ENCODE measurements around the gene ATP6V0B. TPM values are rescaled to one million over a fixed set of nuclear protein-coding genes. Genes with fewer than 3 reads are reported as not detected.

ATP6V0B gene
- total and polyA plus RNA-seq, 5 experiments from 2014 or later = 55.8 to 213 (median 149) TPM

- peaks cover 3 to 13% (median 6%) of the 10 kb centered on the region in 3 donors for H3K36me3 Mint-ChIP-seq
- H3K4me1 Mint-ChIP-seq = peaks cover 34 to 65% (median 55%) of the 10 kb centered on the region in 4 donors
- no peaks in the 10 kb centered on the region for H3K27me3 Mint-ChIP-seq
- no peaks in the 10 kb centered on the region for H3K9me3 Mint-ChIP-seq
- peak overlapping the region; percentile 88 to 98 (median 92) for H3K4me3 Mint-ChIP-seq
- no peak for ATAC-seq
- H3K27ac Mint-ChIP-seq = peak overlapping the region; percentile 6 to 97 (median 89)
- DNase-seq = no peak
- POLR2A ChIA-PET = interaction anchor here (1.4 to 2.1 kb wide), 2 partner anchors 13 to 27 kb away, joined by 4 to 11 read pairs; partner anchors contain the start of gene ATP6V0B
Measured at GRCh38 chr1:43947874-43948437, 26.8 kb upstream of the ATP6V0B start.

- Mint-ChIP-seq H3K4me1 (peaks cover 32 to 61% (median 51%) of the 10 kb centered on the region in 4 donors), H3K27ac (peak overlapping the region in 2 of 10 donors; percentile 20 to 50), H3K36me3 (peaks cover 3 to 10% (median 6%) of the 10 kb centered on the region in 3 donors), H3K9me3 (no peaks in the 10 kb centered on the region), H3K27me3 (no peaks in the 10 kb centered on the region), H3K4me3 (peak overlapping the region in 2 of 10 donors; percentile 4 to 58)
- POLR2A ChIA-PET = no interaction called here
- ATAC-seq = no peak
- no peak for DNase-seq
Measured at GRCh38 chr1:43949678-43950077, 25.1 kb upstream of the ATP6V0B start.

GRCh38 chr1:43951021-43951985 lies 23.5 kb upstream of the ATP6V0B start:
- H3K4me1 Mint-ChIP-seq = peaks cover 30 to 45% (median 35%) of the 10 kb centered on the region in 4 donors
- POLR2A ChIA-PET = no interaction called here

DNA sequence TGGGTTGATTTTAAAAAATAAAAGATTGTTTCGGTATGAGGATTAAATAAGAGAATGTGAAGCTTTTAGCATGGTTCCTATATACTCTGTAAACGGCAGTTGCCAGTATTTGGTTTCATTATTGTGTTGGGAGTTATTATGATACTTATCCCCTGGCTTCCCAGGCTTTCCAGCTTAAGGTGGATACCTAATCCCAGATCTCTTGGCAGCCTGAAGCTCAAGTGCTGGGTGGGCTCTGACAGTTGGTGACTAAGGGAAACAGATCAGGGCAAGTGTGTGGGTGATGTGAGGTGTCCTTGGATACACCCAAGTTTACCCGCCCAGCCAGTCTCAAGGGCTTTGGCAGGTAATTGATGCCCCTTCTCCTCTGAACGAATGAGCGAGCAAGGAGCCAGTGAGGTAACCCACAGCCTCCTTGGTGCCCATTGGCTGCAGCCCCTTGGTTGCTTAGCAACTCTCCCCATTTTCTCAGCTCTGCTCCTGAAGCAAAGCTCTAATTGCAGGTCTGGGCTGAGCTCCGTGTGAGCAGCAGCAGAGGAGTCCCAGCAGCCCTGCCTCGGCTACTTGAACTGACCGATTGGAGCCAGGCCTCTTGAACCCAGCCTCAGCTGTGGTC lies 21.9 kb upstream of the ATP6V0B start:
- Mint-ChIP-seq H3K4me1 (peaks cover 25 to 37% (median 28%) of the 10 kb centered on the region in 4 donors), H3K9me3 (no peaks in the 10 kb centered on the region), H3K27ac (no peak overlapping the region), H3K27me3 (no peaks in the 10 kb centered on the region), H3K4me3 (no peak overlapping the region), H3K36me3 (peaks cover 3 to 19% (median 6%) of the 10 kb centered on the region in 3 donors)
- no peak for ATAC-seq
- DNase-seq = no peak
- POLR2A ChIA-PET = interaction anchor here (0.6 to 1.7 kb wide), 2 partner anchors 18 to 320 kb away, joined by 5 to 6 read pairs; partner anchors contain the start of gene DPH2

More at GRCh38 chr1:43951021-43951985, 23.5 kb upstream of the ATP6V0B start:
- no peak overlapping the region for H3K4me3 Mint-ChIP-seq
- no peaks in the 10 kb centered on the region for H3K27me3 Mint-ChIP-seq
- H3K9me3 Mint-ChIP-seq = no peaks in the 10 kb centered on the region
- DNase-seq (no peak), ATAC-seq (no peak)
- H3K27ac Mint-ChIP-seq = peak overlapping the region in 1 of 10 donors; percentile 79
- H3K36me3 Mint-ChIP-seq = peaks cover 3 to 11% (median 6%) of the 10 kb centered on the region in 3 donors

DNA sequence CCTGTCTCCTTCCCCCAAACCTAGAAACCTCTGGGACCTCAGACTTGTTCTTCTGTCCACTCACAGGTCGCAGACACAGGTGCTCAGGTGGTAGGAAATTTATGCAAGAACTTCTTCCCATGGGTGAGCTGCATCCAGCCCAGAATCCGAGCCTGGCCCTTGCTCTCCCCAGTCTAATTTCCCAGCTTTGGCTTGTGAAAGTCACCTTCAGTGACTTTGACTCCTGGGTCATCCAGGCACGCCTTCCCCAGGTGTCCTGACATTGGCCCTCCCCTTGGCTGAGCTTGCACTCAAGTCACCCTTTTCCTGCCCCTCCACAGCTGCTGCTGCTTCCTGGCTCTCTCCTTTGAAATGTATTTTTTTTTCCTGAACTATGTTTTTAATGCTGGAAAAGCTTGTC lies 21.4 kb upstream of the ATP6V0B start:
- H3K27me3 Mint-ChIP-seq = no peaks in the 10 kb centered on the region
- ATAC-seq (no peak), DNase-seq (no peak)
- POLR2A ChIA-PET = interaction anchor here (1.1 to 1.7 kb wide), 2 partner anchors 17 to 246 kb away, joined by 3 to 6 read pairs; partner anchors contain the start of genes DPH2 and ST3GAL3
- H3K9me3 Mint-ChIP-seq = no peaks in the 10 kb centered on the region
- peaks cover 20 to 32% (median 25%) of the 10 kb centered on the region in 4 donors for H3K4me1 Mint-ChIP-seq
- H3K4me3 Mint-ChIP-seq = no peak overlapping the region
- no peak overlapping the region for H3K27ac Mint-ChIP-seq
- H3K36me3 Mint-ChIP-seq = peaks cover 3 to 24% (median 6%) of the 10 kb centered on the region in 3 donors

GRCh38 chr1:43954036-43954435 lies 20.7 kb upstream of the ATP6V0B start:
- POLR2A ChIA-PET = interaction anchor here (1.1 to 1.7 kb wide), 2 partner anchors 16 to 247 kb away, joined by 3 to 6 read pairs; partner anchors contain the start of genes DPH2 and ST3GAL3
- no peaks in the 10 kb centered on the region for H3K9me3 Mint-ChIP-seq
- ATAC-seq = no peak
- peaks cover 13 to 25% (median 19%) of the 10 kb centered on the region in 4 donors for H3K4me1 Mint-ChIP-seq
- no peaks in the 10 kb centered on the region for H3K27me3 Mint-ChIP-seq
- no peak overlapping the region for H3K4me3 Mint-ChIP-seq
- H3K36me3 Mint-ChIP-seq = peaks cover 6 to 25% (median 7%) of the 10 kb centered on the region in 3 donors
- H3K27ac Mint-ChIP-seq = no peak overlapping the region
- DNase-seq = no peak

- POLR2A ChIA-PET = interaction anchor here (0.7 kb wide), 1 partner anchor 14 kb away, joined by 4 read pairs; the partner anchor contains the start of gene DPH2
- DNase-seq (no peak), ATAC-seq (no peak)
- Mint-ChIP-seq H3K4me1 (peaks cover 0 to 7% (median 4%) of the 10 kb centered on the region in 4 donors), H3K27ac (no peak overlapping the region), H3K36me3 (peaks cover 0 to 22% (median 6%) of the 10 kb centered on the region in 3 donors), H3K4me3 (no peak overlapping the region), H3K27me3 (no peaks in the 10 kb centered on the region), H3K9me3 (no peaks in the 10 kb centered on the region)
Measured at GRCh38 chr1:43956234-43956633, 18.5 kb upstream of the ATP6V0B start.

DNA sequence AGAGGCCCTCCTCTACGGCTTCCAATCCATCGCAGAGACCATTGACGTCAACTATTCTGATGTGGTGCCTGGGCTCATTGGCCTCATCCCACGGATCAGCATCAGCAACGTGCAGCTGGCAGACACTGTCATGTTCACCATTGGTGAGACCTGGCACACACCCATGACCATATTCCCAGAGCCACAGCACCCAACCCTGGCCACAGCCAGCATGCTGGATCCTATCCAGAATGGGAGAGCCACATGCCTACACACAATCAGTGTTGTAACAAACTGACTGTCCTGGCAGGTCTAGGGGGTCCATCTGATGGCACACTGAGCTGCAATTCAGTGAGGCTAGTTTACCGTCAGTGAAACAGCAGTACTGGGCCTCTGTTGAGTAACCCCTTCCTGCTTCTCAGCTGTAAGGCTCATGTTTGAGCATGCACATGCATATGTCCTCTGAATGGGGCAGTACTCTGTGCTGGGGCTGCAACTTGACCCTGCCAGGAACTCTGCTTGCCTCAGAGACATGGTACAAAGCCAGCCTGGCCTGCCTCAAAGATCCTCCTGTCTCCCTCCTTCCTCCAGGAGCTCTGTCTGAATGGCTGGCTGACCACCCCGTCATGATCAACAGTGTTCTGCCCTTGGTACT lies 17.2 kb upstream of the ATP6V0B start:
- Mint-ChIP-seq H3K36me3 (peaks cover 4 to 27% (median 6%) of the 10 kb centered on the region in 3 donors), H3K27me3 (no peaks in the 10 kb centered on the region), H3K9me3 (no peaks in the 10 kb centered on the region), H3K4me1 (peaks cover 0 to 8% (median 1%) of the 10 kb centered on the region in 4 donors), H3K4me3 (no peak overlapping the region), H3K27ac (peak overlapping the region in 2 of 10 donors; percentile 43 to 66)
- ATAC-seq (no peak), DNase-seq (no peak)
- POLR2A ChIA-PET = no interaction called here

GRCh38 chr1:43958351-43959255 lies 16.2 kb upstream of the ATP6V0B start:
- Mint-ChIP-seq H3K4me1 (peaks cover 0 to 8% (median 0%) of the 10 kb centered on the region in 4 donors), H3K27me3 (no peaks in the 10 kb centered on the region), H3K9me3 (no peaks in the 10 kb centered on the region), H3K27ac (peak overlapping the region in 2 of 10 donors; percentile 43 to 66), H3K4me3 (no peak overlapping the region), H3K36me3 (peaks cover 5 to 32% (median 6%) of the 10 kb centered on the region in 3 donors)
- ATAC-seq (no peak), DNase-seq (no peak)
- POLR2A ChIA-PET = interaction anchor here (0.6 kb wide), 1 partner anchor 756 kb away, joined by 4 read pairs; no protein-coding TSS in a partner anchor

DNA sequence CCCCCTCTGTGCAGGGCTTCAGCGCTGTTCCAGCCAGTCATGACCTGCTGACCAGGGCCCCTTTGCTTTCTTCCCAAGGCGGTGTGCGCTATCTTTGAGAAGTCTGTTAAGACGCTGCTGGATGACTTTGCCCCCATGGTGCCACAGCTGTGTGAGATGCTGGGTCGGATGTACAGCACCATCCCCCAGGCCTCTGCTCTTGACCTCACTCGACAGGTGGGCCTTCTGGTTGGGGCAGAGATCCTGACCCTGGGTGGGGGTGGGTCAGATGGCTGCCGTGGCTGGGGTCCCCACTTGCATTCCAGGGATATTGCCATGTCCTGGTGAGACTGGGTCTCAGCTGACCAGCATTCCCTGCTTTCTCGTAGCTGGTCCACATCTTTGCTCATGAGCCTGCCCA lies 14.0 kb upstream of the ATP6V0B start:
- POLR2A ChIA-PET = no interaction called here
- Mint-ChIP-seq H3K27ac (peak overlapping the region in 1 of 10 donors; percentile 67), H3K27me3 (no peaks in the 10 kb centered on the region), H3K4me1 (peaks cover 0 to 2% (median 0%) of the 10 kb centered on the region in 4 donors), H3K4me3 (no peak overlapping the region), H3K36me3 (peaks cover 5 to 29% (median 6%) of the 10 kb centered on the region in 3 donors), H3K9me3 (no peaks in the 10 kb centered on the region)
- no peak for DNase-seq
- no peak for ATAC-seq

- no peaks in the 10 kb centered on the region for H3K9me3 Mint-ChIP-seq
- no peaks in the 10 kb centered on the region for H3K27me3 Mint-ChIP-seq
- peaks cover 5 to 26% (median 6%) of the 10 kb centered on the region in 3 donors for H3K36me3 Mint-ChIP-seq
- ATAC-seq = no peak
- H3K4me1 Mint-ChIP-seq = peaks cover 0 to 2% (median 0%) of the 10 kb centered on the region in 4 donors
- H3K27ac Mint-ChIP-seq = no peak overlapping the region
- H3K4me3 Mint-ChIP-seq = no peak overlapping the region
- no peak for DNase-seq
- POLR2A ChIA-PET = interaction anchor here (0.6 kb wide), 1 partner anchor 408 kb away, joined by 4 read pairs; no protein-coding TSS in a partner anchor
Measured at GRCh38 chr1:43961692-43962091, 13.1 kb upstream of the ATP6V0B start.
